GM19324 (cell line): ENCODE results near the gene CORT.
"Not testable (repeated sequence)": the region's sequence is repeated elsewhere in the genome, so short reads cannot be mapped to it uniquely, and the experiment has no call there.

Source experiments
- ATAC-seq: cut with Tn5 transposase; IDR thresholded peaks from one replicate; pipeline ENCODE4 v1.9.1; 2021; ENCODE audit warnings: mild to moderate bottlenecking, moderate library complexity; ENCODE audit not compliant: unreplicated experiment, low FRiP score

Gene CORT, protein sequence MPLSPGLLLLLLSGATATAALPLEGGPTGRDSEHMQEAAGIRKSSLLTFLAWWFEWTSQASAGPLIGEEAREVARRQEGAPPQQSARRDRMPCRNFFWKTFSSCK

DNA sequence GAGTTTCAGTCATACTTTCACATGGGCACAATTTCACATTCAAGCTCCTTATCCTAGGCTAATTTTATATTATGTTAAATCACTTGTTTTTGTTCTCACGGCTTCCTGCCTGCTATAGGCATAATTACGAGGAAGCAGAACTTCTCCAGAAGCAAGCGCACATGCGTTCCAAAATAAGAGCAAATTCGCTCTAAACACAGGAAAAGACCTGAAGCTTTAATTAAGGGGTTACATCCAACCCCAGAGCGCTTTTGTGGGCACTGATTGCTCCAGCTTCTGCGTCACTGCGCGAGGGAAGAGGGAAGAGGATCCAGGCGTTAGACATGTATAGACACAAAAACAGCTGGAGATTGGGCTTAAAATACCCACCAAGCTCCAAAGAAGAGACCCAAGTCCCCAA is at the start of gene CORT:
Gene CORT, plus strand, starts transcription at position 281 of the 400 bp plus-strand sequence. CDS start 193 bp downstream, outside the sequence.
- ATAC-seq = no peak

DNA sequence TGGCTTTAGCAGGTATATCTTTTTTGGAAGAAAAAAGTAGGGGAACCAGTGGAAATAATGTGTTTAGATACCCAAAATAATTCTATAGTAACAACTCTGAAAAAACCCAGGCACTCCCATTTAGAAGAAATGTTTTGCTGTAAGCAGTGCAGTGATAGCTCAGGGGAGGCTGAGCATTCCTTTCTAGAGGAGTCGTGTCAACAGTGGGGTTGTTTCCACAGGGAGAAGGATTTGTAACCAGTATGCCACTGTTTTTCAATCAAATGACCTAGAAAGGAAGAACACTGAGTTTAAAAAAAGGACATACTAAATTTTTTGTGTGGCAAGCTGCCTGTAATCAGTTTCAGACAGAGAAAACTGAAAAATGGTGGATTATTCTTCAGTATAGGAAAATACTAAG is 48.5 kb upstream of the CORT start:
- ATAC-seq = no peak

DNA sequence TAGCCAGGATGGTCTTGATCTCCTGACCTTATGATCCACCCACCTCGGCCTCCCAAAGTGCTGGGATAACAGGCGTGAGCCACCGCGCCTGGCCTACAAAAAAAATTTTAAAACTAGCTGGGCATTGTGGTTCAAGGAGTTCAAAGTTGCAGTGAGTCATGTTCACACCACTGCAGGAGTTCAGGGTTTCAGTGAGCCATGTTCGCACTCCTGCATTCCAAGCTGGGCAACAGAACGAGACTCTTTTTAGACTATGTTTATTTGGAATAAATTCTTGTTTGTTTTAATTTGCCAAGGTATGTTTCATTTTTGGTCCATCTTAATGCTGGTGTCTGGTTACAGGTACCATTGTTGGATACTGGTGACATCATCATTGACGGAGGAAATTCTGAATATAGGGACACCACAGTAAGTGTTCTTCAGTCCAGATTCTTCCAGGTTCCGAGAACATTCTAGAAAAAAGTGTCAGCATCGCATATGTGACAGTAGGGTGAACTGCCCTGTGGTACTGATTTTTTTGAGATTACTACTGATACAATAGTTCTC is 47.0 kb upstream of the CORT start:
- ATAC-seq = no peak

DNA sequence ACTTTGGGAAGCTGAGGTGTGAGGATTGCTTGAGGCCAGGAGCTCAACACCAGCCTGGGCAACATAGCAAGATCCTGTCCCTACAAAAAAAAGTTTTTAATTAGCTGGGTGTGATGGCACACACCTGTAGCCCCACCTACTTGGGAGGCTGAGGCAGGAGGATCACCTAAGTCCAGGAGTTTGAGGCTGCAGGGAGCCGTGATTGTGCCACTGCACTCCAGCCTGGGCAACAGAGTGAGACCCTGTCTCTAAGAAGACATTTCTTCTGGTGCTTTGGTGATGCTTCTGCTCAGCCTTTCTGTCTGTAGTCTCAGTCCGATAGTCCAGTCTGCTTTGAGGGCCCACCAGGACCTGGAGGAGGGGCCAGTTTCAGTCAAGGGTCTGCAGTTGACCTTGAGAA is 42.6 kb upstream of the CORT start:
- ATAC-seq = no peak

DNA sequence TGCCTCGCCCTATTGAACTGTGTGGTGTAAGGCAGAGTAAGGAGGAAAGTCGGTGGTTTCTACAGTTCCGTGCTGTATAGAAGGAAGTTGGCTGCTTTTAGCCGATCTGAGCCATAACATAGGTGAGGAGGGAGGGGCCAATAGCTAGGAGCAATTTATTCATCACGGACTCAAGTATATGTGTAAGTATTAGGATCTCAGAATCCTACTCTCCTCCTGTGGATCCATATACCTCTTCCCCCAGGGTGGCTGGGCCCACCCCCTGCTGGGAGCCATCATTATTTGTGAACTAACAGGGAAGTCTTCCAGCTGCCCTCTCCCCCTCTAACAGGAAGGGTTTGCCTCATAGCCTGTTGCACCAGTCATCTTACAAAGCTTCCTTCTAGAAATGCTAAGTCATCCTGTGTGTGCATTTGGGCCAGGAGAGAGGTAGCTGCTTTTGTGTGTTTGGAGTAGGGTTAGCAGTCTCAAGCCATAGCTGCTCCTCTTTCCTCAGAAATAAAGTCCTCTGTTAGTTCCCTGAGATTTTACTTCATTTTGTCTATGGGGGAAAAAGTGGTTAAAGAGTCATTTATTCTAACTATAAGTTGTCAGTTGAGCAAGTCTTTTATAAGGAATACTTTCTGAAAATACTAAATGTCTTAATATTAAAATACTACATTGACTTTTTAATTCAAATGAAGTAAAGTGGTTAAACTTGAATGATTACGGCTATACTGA is 34.5 kb upstream of the CORT start:
- ATAC-seq = no peak

DNA sequence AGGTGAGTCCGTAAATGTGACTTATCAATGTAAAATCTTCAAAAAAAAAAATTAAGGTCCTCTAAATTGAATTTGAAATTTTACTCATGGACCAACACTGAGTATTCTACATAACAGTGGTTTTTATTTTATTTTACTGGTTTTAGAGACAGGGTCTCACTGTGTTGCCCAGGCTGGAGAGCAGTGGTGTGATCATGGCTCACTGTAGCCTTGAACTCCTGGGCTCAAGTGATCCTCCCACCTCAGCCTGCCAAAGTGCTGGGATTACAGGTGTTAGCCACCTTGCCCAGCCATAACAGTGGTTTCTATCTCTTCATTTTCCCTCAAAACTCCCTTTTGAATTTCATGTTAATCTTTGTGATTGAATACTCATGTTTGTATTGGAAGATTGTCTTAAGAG is 33.9 kb upstream of the CORT start:
- ATAC-seq = not testable (repeated sequence)

DNA sequence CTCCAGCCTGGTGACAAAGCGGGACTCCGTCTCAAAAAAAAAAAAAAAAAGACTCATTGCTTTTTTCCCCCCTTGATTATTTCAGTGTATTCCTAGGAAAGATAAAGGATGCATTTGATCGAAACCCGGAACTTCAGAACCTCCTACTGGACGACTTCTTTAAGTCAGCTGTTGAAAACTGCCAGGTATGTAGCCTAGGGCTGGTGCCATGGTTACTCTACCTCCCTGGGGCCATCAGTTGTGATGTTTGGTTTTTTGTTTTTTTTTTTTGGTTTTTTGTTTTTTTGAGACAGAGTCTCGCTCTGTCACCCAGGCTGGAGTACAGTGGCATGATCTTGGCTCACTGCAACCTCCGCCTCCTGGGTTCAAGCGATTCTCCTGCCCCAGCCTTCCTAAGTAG is 31.1 kb upstream of the CORT start:
- ATAC-seq = not testable (repeated sequence)

DNA sequence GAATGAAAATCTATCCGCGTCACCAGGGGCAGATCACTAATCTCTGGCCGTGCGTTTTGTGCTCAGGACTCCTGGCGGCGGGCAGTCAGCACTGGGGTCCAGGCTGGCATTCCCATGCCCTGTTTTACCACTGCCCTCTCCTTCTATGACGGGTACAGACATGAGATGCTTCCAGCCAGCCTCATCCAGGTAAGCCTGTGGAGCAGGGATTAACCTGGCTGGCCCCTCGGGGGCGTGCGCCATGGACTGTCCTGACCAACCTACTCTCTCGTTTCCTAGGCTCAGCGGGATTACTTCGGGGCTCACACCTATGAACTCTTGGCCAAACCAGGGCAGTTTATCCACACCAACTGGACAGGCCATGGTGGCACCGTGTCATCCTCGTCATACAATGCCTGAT is 30.5 kb upstream of the CORT start:
- ATAC-seq = no peak

DNA sequence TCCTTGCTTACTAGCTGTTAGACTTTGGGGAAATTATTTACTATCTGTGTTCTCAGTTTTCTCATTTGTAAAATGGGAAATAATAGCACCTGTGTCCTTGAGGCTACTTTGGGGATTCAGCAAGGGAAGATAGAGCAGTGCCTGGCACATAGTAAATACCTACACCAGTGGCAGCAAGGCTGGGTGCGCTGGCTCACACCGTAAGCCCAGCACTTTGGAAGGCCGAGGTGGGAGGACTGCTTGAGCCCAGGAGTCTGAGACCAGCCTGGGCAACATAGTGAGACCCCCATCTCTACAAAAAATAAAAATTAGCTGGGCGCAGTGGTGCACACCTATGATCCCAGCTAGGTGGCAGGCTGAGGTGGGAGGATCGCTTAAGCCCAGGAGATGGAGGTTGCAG is 28.2 kb upstream of the CORT start:
- ATAC-seq = no peak

DNA sequence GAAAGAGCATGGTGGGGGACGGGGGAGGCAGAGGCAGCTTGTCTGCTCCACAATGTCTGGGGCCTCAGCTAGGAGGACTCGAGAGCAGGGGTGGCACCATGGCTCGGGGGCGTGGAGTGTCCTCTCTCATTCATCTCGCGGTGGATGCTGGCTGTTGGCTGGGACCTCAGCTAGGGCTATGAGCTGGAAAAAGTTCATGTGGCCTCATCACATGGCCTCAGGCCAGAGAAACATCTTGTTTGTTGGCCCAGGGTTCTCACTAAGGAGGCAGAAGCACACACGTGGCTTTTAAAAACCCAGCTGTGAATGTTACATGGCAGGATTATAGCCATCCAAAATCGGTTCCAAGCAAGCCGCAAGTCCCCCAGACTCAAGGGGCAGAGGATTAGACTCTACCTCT is 25.8 kb upstream of the CORT start:
- no peak for ATAC-seq

DNA sequence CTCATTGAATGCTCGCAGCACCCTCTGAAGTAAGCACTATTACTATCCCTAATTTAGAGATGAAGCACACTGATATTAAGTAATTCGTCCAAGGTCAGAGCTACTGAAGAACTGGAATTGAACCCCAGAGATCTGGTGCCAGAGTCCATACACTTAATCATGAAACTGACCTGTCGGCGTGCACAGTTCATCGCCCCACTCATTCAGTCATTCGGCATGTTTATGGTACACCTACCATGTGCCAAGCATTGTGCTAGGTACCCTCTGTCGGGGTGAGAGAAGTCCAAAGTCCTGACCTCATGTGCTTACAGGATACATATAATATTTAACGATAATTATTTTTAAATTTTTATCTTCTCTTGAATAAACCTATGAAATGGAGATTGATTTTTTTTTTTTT is 25.2 kb upstream of the CORT start:
- no peak for ATAC-seq

DNA sequence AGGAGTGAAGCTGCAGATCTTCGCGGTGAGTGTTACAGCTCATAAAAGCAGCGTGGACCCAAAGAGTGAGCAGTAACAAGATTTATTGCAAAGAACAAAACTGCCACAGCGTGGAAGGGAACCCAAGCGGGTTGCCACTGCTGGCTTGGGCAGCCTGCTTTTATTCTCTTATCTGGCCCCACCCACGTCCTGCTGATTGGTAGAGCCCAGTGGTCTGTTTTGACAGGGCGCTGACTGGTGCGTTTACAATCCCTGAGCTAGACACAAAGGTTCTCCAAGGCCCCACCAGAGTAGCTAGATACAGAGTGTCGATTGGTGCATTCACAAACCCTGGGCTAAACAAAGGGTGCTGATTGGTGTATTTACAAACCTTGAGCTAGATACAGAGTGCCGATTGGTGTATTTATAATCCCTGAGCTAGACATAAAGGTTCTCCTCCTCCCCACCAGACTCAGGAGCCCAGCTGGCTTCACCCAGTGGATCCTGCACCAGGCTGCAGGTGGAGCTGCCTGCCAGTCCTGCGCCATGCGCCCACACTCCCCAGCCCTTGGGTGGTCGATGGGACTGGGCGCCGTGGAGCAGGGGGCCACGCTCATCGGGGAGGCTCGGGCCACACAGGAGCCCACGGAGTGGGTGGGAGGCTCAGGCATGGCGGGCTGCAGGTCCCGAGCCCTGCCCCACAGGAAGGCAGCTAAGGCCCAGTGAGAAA is 23.9 kb upstream of the CORT start:
- not testable (repeated sequence) for ATAC-seq

DNA sequence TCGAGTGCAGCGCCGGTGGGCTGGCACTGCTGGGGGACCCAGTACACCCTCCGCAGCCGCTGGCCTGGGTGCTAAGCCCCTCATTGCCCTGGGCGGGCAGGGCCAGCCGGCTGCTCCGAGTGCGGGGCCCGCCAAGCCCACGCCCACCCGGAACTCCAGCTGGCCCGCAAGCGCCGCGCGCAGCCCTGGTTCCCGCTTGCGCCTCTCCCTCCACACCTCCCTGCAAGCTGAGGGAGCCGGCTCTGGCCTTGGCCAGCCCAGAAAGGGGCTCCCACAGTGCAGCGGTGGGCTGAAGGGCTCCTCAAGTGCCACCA is 23.3 kb upstream of the CORT start:
- not testable (repeated sequence) for ATAC-seq

DNA sequence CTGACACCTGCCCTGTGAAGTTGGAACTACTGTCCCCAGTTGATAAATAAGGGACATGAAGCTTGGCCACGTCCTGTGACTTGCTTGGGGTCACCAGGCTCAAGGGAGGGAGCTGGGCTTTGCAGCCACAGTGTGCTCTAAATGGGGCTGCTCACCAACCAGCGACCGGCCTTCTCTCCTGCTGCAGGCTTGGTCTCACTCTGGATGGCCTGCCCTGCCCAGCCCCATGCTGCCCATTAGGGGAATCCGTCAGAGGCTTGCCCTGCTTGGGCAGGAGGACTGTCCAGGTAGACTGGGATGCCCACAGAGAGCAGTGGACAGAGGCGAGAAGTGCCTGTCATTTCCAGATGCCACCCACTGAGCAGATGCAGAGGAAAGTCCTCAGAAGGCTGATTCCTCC is 20.8 kb upstream of the CORT start:
- no peak for ATAC-seq

DNA sequence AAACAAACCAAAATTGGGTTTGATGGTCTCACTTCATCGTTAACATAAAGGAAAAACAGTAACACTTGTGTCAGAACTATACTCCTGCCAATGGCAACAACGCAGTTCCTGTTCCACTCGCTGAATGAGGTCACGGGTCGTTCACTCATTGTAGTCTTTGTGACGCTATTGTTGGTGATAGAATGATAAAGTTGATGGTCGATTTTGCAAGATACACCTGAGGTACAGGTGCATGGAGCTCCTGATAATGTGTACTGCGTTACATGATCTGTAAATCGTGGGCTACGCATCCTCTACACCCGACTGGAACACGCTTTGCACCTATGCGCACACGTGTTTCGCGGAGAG is 20.0 kb upstream of the CORT start:
- no peak for ATAC-seq

DNA sequence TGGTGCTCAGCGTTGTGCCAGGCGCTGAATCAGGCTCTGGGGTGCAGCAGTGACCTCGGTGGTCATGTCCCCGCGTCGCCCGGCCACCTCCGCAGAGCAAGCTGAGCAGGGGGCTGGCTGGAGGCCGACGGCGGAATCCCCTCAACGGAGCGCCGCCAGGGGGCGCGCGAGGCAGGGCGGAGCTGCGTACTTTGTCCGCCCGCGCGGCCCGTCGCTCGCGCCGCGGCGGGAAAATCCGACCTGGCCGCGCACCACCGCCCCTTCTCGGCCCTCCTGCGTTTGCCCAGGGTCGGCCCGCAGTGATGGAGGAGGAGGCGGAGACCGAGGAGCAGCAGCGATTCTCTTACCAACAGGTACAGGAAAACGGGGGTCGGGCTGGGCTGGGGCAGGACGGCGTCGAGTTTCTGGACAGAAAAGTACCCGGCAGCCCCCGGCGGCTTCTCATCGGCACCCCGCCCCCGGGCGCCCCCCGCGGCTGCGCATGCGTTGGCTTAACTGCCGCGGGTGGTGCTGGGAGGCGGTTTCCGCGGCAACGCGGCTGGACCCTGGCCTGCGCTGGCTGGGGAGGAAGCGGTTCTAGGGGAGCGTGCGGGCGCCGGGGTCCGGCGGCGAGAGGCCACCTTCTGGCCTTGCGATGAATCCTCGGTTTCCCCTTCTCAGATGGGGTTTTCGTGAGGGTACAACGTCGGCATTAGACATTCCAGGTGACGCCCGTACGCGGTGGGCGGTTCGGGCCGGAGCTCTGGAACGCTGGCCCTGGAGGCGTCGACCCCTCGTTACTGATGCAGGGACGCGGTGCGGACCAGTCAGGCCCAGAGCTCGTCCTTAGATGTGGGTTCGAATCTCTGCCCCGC is 19.4 kb upstream of the CORT start, which contains the start of gene CENPS:
Gene CENPS, plus strand, starts transcription at position 218 of the 854 bp plus-strand sequence. Its CDS starts 85 bp downstream, at position 303.
- peak; percentile 87 for ATAC-seq

DNA sequence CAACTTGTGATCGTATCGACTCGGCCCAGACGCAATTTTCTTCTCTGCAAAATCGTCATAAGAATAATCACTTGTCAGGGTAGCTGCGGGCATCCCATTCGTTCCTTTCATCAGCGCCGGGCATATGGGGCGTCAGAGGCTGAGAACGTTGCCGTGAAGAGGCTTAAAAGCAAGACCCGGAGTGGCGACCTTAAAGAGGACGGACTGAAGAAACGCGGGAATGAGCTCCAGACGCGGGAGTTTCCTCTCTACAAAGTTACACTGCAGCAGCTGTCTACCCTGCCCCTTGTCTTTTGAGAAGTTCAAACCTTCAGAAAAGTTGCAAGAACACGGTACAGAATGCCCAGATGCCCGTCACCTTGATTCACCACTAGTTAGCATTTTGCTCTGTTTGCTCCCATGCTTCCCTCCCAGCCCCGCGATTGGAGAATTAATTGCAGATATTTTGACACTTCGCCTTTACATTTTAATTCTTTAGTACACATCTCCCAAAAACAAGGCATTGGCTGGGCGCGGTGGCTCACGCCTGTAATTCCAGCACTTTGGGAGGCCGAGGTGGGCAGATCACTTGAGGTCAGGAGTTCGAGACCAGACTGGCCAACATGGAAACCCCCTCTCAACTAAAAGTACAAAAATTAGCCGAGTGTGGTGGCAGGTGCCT is 18.6 kb upstream of the CORT start:
- no peak for ATAC-seq

DNA sequence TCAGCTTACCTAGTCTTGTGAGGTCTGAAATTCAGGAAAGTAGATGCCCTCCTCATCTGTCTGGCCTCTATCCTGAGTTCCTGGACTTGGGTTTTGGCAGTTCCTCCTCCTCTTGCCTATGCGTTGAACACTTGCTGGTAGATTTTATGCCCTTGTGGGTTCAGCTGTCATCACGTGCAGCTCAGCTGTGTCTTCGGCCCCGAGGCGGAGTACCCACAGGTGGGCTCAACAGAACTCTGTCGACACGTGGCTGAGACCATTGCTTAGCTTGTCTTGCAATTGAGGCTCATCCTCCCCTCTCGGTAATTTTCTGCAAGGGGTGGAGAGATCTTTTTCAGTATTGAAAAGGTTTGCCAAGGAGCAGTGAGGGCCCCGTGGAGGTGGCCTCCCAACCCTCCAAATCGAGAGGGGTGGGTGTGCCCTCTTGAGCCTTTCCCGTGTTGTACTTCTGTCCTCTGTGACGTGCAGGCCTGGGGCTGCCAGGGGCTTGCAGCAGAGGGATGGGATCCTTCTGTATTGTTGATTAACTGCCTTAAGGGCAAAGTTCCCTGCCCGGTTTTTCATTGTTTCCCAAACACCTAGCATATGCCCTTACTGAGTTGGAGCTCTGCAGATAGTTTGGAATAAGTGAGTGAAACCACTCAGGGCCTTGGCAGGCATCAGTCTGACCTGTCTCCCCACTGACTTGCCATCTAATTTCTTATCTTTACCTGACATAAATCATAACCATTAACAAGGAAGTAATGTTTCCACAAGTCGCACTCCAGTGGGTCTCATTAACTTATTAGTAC is 16.7 kb upstream of the CORT start:
- ATAC-seq = no peak

DNA sequence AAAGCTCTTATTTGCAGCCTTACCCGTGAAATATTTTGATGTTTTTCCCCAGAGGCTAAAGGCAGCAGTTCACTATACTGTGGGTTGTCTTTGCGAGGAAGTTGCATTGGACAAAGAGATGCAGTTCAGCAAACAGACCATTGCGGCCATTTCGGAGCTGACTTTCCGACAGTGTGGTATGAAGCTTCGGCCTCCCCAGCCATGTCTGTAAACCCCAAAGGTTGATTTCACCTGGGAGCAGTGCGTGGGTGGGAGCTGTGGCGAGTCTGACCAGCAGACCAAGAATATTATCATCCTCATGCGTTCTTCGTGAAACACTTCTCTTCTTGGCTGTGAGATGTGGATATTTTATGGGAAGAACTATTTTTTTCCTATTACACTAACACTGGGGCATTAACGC is 16.0 kb upstream of the CORT start:
- ATAC-seq = no peak

DNA sequence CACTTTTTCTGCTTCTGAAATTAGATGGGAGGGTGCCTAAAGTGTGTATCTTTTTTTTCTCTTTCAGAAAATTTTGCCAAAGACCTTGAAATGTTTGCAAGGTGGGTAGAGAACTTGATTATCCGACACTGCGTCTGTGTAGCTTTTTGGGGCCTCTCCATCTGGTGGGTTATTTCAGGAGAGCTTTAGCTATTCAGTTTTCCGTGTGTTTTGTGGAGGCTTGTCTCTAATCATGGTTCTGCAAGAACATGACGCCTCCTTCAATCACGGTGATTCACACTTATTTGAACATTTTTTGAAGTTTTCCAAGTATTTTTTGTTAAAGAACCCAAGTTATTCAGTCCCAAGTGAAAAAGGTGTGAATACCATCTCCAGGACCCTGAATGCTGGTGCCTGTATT is 15.2 kb upstream of the CORT start:
- ATAC-seq = no peak
